Activated T-cell treated with anti-CD3 and anti-CD28 coated beads for 4 hours (primary cell): ENCODE data around the gene HTR3A.

Experiments used
- DNase-seq: peaks from one replicate; pipeline ENCODE4 v3.0.0-alpha.2; 2020

The HTR3A gene

DNA sequence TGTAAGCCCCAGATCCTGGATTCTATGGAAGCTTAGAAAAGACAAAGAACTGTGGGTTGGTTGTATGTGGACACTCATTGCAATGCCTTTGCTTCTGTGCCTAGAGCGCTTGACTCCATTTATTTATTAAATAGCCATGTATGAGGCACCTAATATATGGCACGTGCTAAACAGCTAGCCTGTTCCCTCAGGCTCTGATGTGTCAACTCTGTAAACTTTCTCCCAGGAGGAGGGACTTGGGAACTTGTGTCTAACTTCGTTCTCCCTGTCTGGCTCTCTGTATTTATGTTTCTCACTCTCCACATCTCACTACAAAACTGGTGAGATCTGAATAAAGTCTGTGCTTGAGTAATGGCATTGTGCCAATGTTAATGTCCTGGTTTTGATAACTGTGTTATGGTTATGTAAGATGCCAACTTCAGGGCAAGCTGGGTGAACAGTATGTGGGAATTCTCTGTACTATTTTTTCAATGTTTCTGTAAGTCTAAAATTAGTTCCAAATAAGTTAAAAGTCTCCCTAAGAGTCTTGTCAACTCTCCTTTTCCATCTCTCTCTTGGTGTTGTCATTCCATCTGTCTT is 50.5 kb downstream of the HTR3A start:
- no peak for DNase-seq

DNA sequence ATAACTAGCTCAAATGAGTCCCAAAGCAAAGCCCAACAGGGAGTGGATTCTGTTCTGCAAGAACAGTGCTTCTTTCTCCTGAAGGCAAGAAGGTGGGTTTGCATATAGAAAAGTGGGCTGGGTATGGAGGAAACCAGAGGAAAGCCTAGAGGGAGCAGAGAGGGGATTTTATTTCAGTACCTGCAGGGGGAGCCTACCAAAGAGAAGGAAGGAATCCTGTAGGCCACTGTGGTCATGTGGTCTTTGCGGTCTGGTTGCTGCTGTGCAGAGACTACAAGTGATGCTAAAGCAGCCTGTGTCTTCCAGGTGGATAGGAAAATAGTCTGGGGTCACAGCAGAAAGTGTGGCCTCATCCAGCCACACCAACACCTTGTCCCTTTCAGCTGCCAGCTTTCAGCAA is 51.4 kb downstream of the HTR3A start:
- DNase-seq, result no peak

- DNase-seq, result no peak
Observed at GRCh38 chr11:114027391-114027790, 52.5 kb downstream of the HTR3A start.

- DNase-seq, result no peak
Observed at GRCh38 chr11:114027926-114028325, 53.0 kb downstream of the HTR3A start.

DNA sequence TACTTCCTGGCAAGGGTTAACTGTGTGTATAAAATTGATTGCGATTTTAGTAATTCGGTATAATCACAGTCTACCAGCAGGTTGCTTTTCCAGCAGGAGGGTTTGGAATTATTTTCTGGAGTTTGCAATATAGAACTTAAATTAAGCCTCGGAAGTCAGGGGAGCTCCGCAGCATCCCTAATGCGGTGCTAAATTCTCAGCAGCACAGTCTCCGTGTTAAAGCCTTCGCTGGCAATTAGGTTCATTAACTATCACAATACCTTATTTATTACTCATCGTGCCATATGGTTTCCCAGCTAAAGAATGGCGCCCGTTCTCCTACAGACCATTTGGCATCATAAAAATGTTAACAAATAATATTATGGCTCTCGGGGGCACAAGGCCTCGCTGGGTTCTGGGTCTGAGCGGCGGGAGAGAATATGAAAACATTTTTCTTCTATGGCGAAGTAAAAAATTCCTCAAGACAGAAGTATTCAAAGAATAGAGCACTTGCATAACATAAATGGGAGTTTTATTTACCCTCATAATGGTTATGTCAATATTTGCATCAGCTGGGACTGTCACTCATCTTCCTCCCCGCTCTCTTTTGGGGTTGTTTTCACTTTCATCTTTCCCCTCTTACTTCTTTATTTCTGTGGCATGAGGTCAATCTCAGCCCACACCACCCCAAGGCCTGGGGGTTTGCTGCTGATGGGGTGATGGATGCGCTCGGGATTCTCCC is 56.5 kb downstream of the HTR3A start:
- no peak for DNase-seq

DNA sequence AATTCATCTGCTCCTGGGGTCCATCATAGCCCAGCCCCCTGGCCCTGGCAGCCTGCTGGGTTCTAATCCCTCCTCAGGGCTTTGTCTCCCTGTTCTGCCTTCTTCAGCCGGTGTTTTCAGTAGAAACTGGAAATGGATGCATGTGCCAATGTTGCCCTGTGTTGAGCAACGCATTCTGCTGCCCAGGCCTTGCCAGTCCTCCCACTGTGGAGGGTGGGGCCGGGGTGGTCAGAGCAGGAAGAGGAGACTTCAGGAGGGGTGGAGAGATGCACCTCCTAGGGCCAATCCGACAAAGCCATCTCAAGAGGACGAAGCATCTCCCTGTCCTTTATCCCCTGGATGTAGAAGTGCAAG is 57.0 kb downstream of the HTR3A start:
- DNase-seq, result no peak

- no peak for DNase-seq
Observed at GRCh38 chr11:114033066-114033465, 58.2 kb downstream of the HTR3A start.

- DNase-seq, result no peak
Observed at GRCh38 chr11:114033572-114033971, 58.7 kb downstream of the HTR3A start.

DNA sequence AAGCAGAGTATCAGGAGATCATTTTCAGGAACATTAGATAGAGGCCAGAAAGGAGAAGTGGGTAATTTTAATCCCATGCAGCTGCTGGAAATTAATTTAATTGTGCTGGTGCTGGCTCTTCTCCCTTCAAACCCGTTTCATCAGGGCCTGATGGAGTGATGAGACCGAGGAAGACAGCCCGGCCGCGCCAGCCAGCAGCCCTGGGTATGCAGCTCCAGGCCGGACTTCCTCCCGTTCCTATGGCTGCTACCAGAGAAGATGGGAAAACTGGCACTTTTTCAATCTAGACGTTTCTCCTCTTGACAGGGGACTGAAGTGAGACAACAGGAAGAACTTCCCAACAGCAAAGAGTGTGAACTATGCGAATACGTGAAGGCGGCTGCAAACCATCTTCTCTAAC is 60.0 kb downstream of the HTR3A start:
- no peak for DNase-seq

- peak; percentile 35 for DNase-seq
Observed at GRCh38 chr11:114036147-114036811, 61.4 kb downstream of the HTR3A start.

- no peak for DNase-seq
Observed at GRCh38 chr11:114036958-114037357, 62.0 kb downstream of the HTR3A start.

GRCh38 chr11:114039551-114039950 is 64.6 kb downstream of the HTR3A start:
- no peak for DNase-seq
